Subcutaneous adipose tissue (tissue), 4 donors: ENCODE data around the gene SORBS1. TPM values are rescaled to one million over a fixed set of nuclear protein-coding genes. Genes with fewer than 3 reads are reported as not detected.

Experiments
- CTCF ChIP-seq: fragments of 450-650 bp; IDR thresholded peaks from one replicate; pipeline ENCODE4 v1.5.1; 2016; ENCODE audit warnings: low read depth, mild to moderate bottlenecking, control low read depth, antibody characterized with exemption, moderate library complexity
- total RNA-seq, 4 donors: library from RNA; depleted of rRNA; stranded (reverse); fragments of >200 nt; gene quantifications; one replicate each; pipeline ENCODE4 v1.1.0, GENCODE V29; 2016

SORBS1 gene
- total RNA-seq, 4 donors from 2014 or later: 460 to 715 (median 623) TPM

- TF ChIP-seq CTCF: no peak
Measured at GRCh38 chr10:95312257-95312656, 248.9 kb downstream of the SORBS1 start.

- TF ChIP-seq CTCF: no peak
Measured at GRCh38 chr10:95309958-95310357, 251.2 kb downstream of the SORBS1 start.

GRCh38 chr10:95308389-95309302 lies 252.5 kb downstream of the SORBS1 start:
- TF ChIP-seq CTCF: no peak

- no peak for TF ChIP-seq CTCF
Measured at GRCh38 chr10:95306851-95307250, 254.3 kb downstream of the SORBS1 start.

GRCh38 chr10:95306318-95306650 lies 254.9 kb downstream of the SORBS1 start:
- TF ChIP-seq CTCF: no peak

GRCh38 chr10:95305606-95306317 lies 255.4 kb downstream of the SORBS1 start:
- TF ChIP-seq CTCF: no peak

GRCh38 chr10:95304976-95305375 lies 256.2 kb downstream of the SORBS1 start:
- TF ChIP-seq CTCF: no peak
